ENCODE data around the gene DDOST. TPM values are rescaled to one million over a fixed set of nuclear protein-coding genes. Genes with fewer than 3 reads are reported as not detected.

DDOST gene
- total and polyA plus RNA-seq, 10 of the 15 experiments (the other 5 are each of a cell fraction or from before 2014, with no cell fraction given): 100 to 274 (median 201) TPM

- TF ChIP-seq EP300 (IDR thresholded peaks at IDR 0.05; ENCODE audit: borderline replicate concordance in 1 of 2, control insufficient read depth in 1 of 2, low read depth in 2 of 2, low read length in 2 of 2) (no peak), SIN3A (IDR thresholded peaks at IDR 0.05; ENCODE audit: low read depth, low read length) (peak; percentile 70), REST (IDR thresholded peaks at IDR 0.05; ENCODE audit: low read depth, low read length) (no peak), ZSCAN29 (IDR thresholded peaks at IDR 0.05) (no peak), RUNX3 (IDR thresholded peaks at IDR 0.05; ENCODE audit: low read length) (no peak; the same call in 1 of the 2 replicates), SREBF2 (IDR thresholded peaks at IDR 0.05; ENCODE audit: low read length) (no peak), POLR2A (IDR thresholded peaks at IDR 0.05; ENCODE audit: low read depth, low read length) (peak; percentile 85), SMAD5 (IDR thresholded peaks at IDR 0.05; ENCODE audit: low read depth) (peak; percentile 64; the same call in 1 of the 2 replicates), ZBTB40 (IDR thresholded peaks at IDR 0.05; ENCODE audit: borderline replicate concordance) (peak; percentile 96), CEBPB (IDR thresholded peaks at IDR 0.05; ENCODE audit: borderline replicate concordance in 1 of 2, low read depth in 2 of 2, low read length in 2 of 2) (no peak), EZH2 (IDR thresholded peaks at IDR 0.05; ENCODE audit: borderline replicate concordance, control insufficient read depth, low read depth, low read length) (no peak), POLR2AphosphoS5 (IDR thresholded peaks at IDR 0.05; ENCODE audit: low read length) (peak; percentile 86), MEF2A (IDR thresholded peaks at IDR 0.05; ENCODE audit: insufficient read depth, low read depth, low read length) (no peak), BHLHE40 (IDR thresholded peaks at IDR 0.05; ENCODE audit: borderline replicate concordance in 1 of 2, low read depth in 2 of 2, low read length in 1 of 2) (peak; percentile 87 to 94), ZBTB11 (CRISPR knock-in tag; IDR thresholded peaks at IDR 0.05) (no peak), ZNF207 (IDR thresholded peaks at IDR 0.05; ENCODE audit: borderline replicate concordance) (no peak), STAT1 (conservative IDR thresholded peaks at IDR 0.05) (no peak)
Measured at GRCh38 chr1:20661207-20662109, at the start of gene DDOST (continued).
